Measurements from ENCODE around the gene PARS2. TPM values are rescaled to one million over a fixed set of nuclear protein-coding genes. Genes with fewer than 3 reads are reported as not detected.

Gene PARS2
- total RNA-seq, 4 donors from 2014 or later = 4.8 to 7.4 (median 6.0) TPM

- peaks cover 37 to 67% of the 10 kb centered on the region in 2 donors for H3K36me3 ChIP-seq
- no peak overlapping the region for H3K4me3 ChIP-seq (replicated peaks in 1 of 3)
- intact Hi-C loops (cut with DNase I) = no loop called here
- no peak for DNase-seq
- no peaks in the 10 kb centered on the region for H3K27me3 ChIP-seq
- H3K9me3 ChIP-seq = no peaks in the 10 kb centered on the region
- WGBS, 2 donors = 94 to 97% methylated on average over 5 of the region's 5 CpGs
- no peak for TF ChIP-seq POLR2A (IDR thresholded peaks at IDR 0.05)
- TF ChIP-seq, protein P1, sequence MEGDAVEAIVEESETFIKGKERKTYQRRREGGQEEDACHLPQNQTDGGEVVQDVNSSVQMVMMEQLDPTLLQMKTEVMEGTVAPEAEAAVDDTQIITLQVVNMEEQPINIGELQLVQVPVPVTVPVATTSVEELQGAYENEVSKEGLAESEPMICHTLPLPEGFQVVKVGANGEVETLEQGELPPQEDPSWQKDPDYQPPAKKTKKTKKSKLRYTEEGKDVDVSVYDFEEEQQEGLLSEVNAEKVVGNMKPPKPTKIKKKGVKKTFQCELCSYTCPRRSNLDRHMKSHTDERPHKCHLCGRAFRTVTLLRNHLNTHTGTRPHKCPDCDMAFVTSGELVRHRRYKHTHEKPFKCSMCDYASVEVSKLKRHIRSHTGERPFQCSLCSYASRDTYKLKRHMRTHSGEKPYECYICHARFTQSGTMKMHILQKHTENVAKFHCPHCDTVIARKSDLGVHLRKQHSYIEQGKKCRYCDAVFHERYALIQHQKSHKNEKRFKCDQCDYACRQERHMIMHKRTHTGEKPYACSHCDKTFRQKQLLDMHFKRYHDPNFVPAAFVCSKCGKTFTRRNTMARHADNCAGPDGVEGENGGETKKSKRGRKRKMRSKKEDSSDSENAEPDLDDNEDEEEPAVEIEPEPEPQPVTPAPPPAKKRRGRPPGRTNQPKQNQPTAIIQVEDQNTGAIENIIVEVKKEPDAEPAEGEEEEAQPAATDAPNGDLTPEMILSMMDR (IDR thresholded peaks at IDR 0.05) = no peak
- no peak overlapping the region for H3K27ac ChIP-seq
- no peaks in the 10 kb centered on the region for H3K4me1 ChIP-seq
Measured at GRCh38 chr1:54736685-54737084, 27.6 kb downstream of the PARS2 start.

GRCh38 chr1:54728027-54728426, 36.3 kb downstream of the PARS2 start:
- Histone ChIP-seq H3K9me3 (no peaks in the 10 kb centered on the region), H3K27me3 (no peaks in the 10 kb centered on the region), H3K27ac (no peak overlapping the region), H3K4me3 (replicated peaks in 1 of 3) (no peak overlapping the region), H3K36me3 (peaks cover 36 to 52% of the 10 kb centered on the region in 2 donors), H3K4me1 (no peaks in the 10 kb centered on the region)
- TF ChIP-seq, protein P1 (IDR thresholded peaks at IDR 0.05) = no peak
- no peak for TF ChIP-seq POLR2A (IDR thresholded peaks at IDR 0.05)
- intact Hi-C loops (cut with DNase I) = no loop called here
- WGBS, 2 donors = 77 to 87% methylated on average over 3 of the region's 3 CpGs
- no peak for DNase-seq

DNA sequence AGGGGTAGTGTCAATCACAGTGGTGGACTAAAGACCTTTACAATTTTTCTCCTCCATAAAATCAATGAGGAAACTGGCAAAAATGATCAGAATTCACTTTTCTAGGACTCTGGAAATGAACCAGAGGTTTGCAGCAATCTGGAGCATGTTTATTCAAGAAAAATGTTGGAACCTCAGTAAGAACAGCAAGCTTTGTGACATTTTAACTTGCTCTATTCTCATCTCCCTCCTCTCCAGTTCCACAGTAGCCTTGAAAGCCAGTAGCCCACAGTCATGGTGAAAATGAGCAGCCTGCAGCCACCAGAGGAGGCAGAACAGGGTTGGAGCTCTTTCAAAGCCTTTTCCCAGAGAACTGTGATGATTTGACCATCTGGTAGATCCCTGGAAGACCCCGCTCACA, 39.6 kb downstream of the PARS2 start:
- TF ChIP-seq, protein P1 (IDR thresholded peaks at IDR 0.05) = no peak
- no peak for TF ChIP-seq POLR2A (IDR thresholded peaks at IDR 0.05)
- H3K4me3 ChIP-seq (replicated peaks in 1 of 3) = no peak overlapping the region
- no peaks in the 10 kb centered on the region for H3K9me3 ChIP-seq
- no peak for DNase-seq
- H3K27me3 ChIP-seq = no peaks in the 10 kb centered on the region
- 95 to 100% methylated on average over 1 of the region's 1 CpG for WGBS, 2 donors
- H3K27ac ChIP-seq = no peak overlapping the region
- H3K4me1 ChIP-seq = no peaks in the 10 kb centered on the region
- intact Hi-C loops (cut with DNase I) = no loop called here
- peaks cover 22 to 42% of the 10 kb centered on the region in 2 donors for H3K36me3 ChIP-seq

DNA sequence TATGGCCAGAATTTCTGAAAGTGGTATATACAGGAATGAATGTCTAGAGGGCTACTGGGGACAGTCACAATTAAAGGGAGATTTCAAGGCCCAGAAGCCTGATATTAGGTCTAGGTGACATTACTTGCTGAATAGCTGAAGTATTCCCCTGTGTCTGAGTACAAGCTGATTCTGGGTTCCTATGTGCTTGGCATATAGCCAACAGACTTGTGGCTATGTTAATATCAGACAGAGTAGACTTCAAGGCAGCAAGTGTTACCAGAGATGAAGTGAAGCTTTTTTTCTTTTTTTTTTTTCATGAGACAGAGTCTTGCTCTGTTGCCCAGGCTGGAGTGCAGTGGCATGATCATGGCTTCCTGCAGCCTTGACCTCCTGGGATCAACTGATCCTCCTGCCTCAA, 40.3 kb downstream of the PARS2 start:
- H3K36me3 ChIP-seq = peaks cover 23 to 42% of the 10 kb centered on the region in 2 donors
- no peak for TF ChIP-seq POLR2A (IDR thresholded peaks at IDR 0.05)
- TF ChIP-seq, protein P1 (IDR thresholded peaks at IDR 0.05) = no peak
- no peak overlapping the region for H3K4me3 ChIP-seq (replicated peaks in 1 of 3)
- no peak overlapping the region for H3K27ac ChIP-seq
- intact Hi-C loops (cut with DNase I) = no loop called here
- H3K27me3 ChIP-seq = no peaks in the 10 kb centered on the region
- DNase-seq = no peak
- no peaks in the 10 kb centered on the region for H3K9me3 ChIP-seq
- H3K4me1 ChIP-seq = no peaks in the 10 kb centered on the region

GRCh38 chr1:54721719-54722118, 42.6 kb downstream of the PARS2 start:
- H3K27me3 ChIP-seq = no peaks in the 10 kb centered on the region
- peaks cover 1 to 3% of the 10 kb centered on the region in 2 donors for H3K4me1 ChIP-seq
- no peak overlapping the region for H3K4me3 ChIP-seq (replicated peaks in 1 of 3)
- H3K9me3 ChIP-seq = no peaks in the 10 kb centered on the region
- intact Hi-C loops (cut with DNase I) = no loop called here
- TF ChIP-seq, protein P1 (IDR thresholded peaks at IDR 0.05) = no peak
- no peak for TF ChIP-seq POLR2A (IDR thresholded peaks at IDR 0.05)
- no peak overlapping the region for H3K27ac ChIP-seq
- no peak for DNase-seq
- peaks cover 28 to 38% of the 10 kb centered on the region in 2 donors for H3K36me3 ChIP-seq
